Measurements from ENCODE around the gene FBRSL1. TPM values are rescaled to one million over a fixed set of nuclear protein-coding genes. Genes with fewer than 3 reads are reported as not detected.

The FBRSL1 gene
- total and polyA plus RNA-seq, 2 donors (not counting 3 experiments of a cell fraction or from before 2014, with no cell fraction given), result 19.3 to 79.8 TPM

GRCh38 chr12:132556216-132556615 is 66.3 kb downstream of the FBRSL1 start:
- H3K4me3 ChIP-seq (replicated peaks in 1 of 3; ENCODE audit: insufficient read depth in 1 of 3, low read depth in 1 of 3, low read length in 3 of 3), result no peak overlapping the region
- CTCF ChIA-PET, result no interaction called here

More at GRCh38 chr12:132556216-132556615, 66.3 kb downstream of the FBRSL1 start:
- H3K4me1 ChIP-seq (ENCODE audit: control insufficient read depth, extremely low read depth, insufficient read depth, low read length), result peaks cover 5% of the 10 kb centered on the region
- no peaks in the 10 kb centered on the region for H3K36me3 ChIP-seq (ENCODE audit: control insufficient read depth in 2 of 2, extremely low read depth in 1 of 2, insufficient read depth in 2 of 2, low read length in 2 of 2)
- POLR2A ChIA-PET, result no interaction called here
- H2AFZ ChIP-seq (ENCODE audit: low read depth, low read length), result no peak overlapping the region
- no peak overlapping the region for H3K27ac ChIP-seq (ENCODE audit: insufficient read depth, low read depth, low read length)
- H3K27me3 ChIP-seq (ENCODE audit: control insufficient read depth in 2 of 2, insufficient read depth in 2 of 2, low read length in 2 of 2), result no peaks in the 10 kb centered on the region
- no peak overlapping the region for H3K4me2 ChIP-seq (ENCODE audit: insufficient read depth, low read length)
- H3K79me2 ChIP-seq (ENCODE audit: control insufficient read depth, insufficient read depth, low read length), result peaks cover 8% of the 10 kb centered on the region
- dilution Hi-C loops (cut with MboI; ENCODE audit: extremely low pct_ligation_motif_present, low sequenced_read_pairs), result no loop called here
- no peaks in the 10 kb centered on the region for H4K20me1 ChIP-seq (replicated peaks; ENCODE audit: control insufficient read depth, extremely low read depth, insufficient read depth, low read length)
- no peak overlapping the region for H3K9ac ChIP-seq (replicated peaks; ENCODE audit: extremely low read depth, insufficient read depth, low read length)
- H3K9me1 ChIP-seq (replicated peaks; ENCODE audit: control insufficient read depth, extremely low read depth, insufficient read depth, low read length), result no peaks in the 10 kb centered on the region
- intact Hi-C loops (cut with micrococcal nuclease), result no loop called here
- no peak for FAIRE-seq
- no TSS peak for BruUV-seq (replicated peaks)
- no peaks in the 10 kb centered on the region for H3K9me3 ChIP-seq (replicated peaks; ENCODE audit: control insufficient read depth, insufficient read depth, low read length)
- no peak for TF ChIP-seq JUN (IDR thresholded peaks at IDR 0.05; ENCODE audit: borderline replicate concordance, insufficient read depth, insufficient read length, low read depth)
- no peak for TF ChIP-seq GATA2 (IDR thresholded peaks at IDR 0.05; ENCODE audit: insufficient read depth, insufficient read length, low read depth, low read length)
- TF ChIP-seq CTCF (IDR thresholded peaks at IDR 0.05; ENCODE audit: extremely low read depth in 1 of 2, insufficient read depth in 1 of 2, low read depth in 1 of 2, low read length in 2 of 2), result no peak
- TF ChIP-seq EZH2 (IDR thresholded peaks at IDR 0.05; ENCODE audit: borderline replicate concordance, low read depth, low read length, severe bottlenecking), result no peak
- TF ChIP-seq, protein P1, sequence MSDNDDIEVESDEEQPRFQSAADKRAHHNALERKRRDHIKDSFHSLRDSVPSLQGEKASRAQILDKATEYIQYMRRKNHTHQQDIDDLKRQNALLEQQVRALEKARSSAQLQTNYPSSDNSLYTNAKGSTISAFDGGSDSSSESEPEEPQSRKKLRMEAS (IDR thresholded peaks at IDR 0.05; ENCODE audit: insufficient read depth, insufficient read length), result no peak
- no peak for TF ChIP-seq POLR2A (IDR thresholded peaks at IDR 0.05; ENCODE audit: low read depth, low read length)
- TF ChIP-seq POLR2AphosphoS5 (IDR thresholded peaks at IDR 0.05; ENCODE audit: insufficient read depth, low read depth, low read length), result no peak
- TF ChIP-seq MYC (IDR thresholded peaks at IDR 0.05; ENCODE audit: low read depth, low read length), result no peak
- TF ChIP-seq FOS (IDR thresholded peaks at IDR 0.05; ENCODE audit: borderline replicate concordance, insufficient read depth, low read length), result no peak
- DNase-seq (ENCODE audit: low read depth, low spot score), result no peak
